NOMO-1 treated with dmso at 0.1 percent for 144 hours (cell line): ENCODE measurements around the gene VPS11.
A peak's percentile ranks its signal among the peaks of the same experiment; 100 is the strongest.

Experiments used
- DNase-seq: peaks from one replicate; lab custom pipeline; 2025; ENCODE audit not compliant: unreplicated experiment; lab: John Stamatoyannopoulos, UW

VPS11 gene

DNA sequence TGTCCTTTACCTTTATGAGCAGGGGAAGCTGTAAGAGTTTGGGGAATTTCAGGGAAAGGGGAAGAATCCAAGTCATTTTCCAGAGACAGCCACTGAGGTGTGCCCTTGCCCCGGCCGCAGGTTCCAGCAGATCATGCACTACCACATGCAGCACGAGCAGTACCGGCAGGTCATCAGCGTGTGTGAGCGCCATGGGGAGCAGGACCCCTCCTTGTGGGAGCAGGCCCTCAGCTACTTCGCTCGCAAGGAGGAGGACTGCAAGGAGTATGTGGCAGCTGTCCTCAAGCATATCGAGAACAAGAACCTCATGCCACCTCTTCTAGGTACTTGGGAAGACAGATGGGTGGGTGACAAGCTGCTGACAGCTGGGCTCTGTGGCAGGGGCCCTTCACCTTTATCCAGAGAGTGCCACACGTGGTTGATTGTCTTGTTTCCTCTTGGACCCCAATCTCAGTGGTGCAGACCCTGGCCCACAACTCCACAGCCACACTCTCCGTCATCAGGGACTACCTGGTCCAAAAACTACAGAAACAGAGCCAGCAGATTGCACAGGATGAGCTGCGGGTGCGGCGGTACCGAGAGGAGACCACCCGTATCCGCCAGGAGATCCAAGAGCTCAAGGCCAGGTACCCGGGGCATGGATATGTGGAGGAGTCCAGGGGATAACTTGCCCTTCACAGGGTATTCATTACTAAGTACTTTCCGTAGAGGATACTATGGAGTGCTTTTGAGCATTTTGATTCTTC, 11.2 kb downstream of the VPS11 start:
- no peak for DNase-seq

DNA sequence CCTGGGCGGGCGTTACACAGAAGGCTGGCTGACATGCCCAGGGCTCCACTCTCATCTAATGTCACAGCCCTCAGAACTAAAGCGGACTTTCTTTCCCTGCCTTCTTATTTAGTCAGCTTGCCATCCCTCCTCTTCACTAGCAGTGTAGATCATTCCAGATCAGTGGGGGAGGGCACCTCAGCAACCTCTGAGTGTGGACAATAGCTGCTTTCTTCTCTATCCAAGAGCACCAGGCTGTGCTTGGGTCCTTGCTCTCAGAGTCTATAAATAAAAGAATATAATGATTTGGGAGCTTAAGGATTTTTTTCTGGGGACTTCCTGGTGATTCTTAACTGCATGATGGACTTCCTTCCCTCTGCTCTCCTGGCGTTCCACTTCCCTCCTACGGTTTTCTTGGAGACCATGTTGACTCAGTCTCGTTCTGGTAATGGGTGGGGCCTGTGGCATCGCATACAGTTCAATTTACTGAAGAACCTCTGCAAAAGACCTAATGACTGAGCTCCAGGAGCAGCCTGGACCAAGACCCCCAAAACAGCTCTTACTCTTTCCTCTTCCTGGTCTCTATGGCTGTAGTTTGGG, 14.2 kb downstream of the VPS11 start:
- no peak for DNase-seq

DNA sequence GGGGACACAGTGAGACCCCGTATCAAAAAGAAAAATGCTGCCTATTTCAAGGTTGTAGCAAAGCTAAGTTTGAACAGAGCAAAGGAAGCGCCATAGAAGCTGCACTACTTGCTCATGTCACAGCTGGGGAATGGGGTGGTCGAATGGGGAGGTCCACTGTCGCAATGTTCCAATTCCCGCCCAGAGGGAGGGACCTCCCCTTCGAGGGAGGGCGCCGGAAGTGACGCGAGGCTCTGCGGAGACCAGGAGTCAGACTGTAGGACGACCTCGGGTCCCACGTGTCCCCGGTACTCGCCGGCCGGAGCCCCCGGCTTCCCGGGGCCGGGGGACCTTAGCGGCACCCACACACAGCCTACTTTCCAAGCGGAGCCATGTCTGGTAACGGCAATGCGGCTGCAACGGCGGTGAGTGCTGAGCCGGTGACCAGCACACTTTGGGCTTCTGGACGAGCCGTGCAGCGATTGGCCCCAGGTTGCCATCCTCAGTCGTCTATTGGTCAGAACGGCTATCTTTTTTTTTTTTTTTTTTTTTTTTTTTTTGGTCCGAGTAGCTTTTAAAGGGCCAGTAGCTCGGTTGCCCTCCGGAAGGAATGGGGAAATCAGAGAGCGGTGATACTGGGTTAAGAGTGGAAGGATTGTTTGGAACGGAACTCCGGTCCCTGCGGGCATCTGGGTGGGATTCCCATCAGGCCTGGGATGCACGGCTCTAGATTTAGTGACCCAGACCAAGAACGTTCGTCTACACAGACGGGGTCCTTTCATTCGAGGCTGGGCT, 17.2 kb downstream of the VPS11 start, which contains the start of gene HMBS:
TSS of gene HMBS (plus strand) at position 219 of the 774 bp plus-strand sequence. CDS start at position 372, 153 bp downstream.
- DNase-seq: peak; percentile 95

DNA sequence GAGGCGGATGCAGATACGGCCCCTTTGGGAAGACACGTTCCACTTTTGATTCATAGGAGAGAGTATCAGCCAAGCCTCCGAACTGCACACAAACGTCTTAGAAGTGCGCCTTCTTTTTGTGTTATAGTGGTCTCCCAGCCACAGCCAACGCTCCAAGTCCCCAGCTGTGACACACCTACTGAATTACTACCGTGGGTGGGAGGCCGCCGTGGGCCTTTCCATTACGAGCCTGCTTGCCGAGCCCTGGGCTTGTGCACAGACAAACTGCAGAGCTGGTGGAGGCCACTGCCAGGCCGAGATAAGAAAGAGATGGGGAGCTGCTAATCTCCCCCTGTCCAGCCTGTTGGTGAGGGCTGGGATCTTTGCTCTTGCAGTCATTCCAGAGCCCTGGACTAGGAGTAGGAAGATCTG, 17.8 kb downstream of the VPS11 start:
- DNase-seq: no peak

DNA sequence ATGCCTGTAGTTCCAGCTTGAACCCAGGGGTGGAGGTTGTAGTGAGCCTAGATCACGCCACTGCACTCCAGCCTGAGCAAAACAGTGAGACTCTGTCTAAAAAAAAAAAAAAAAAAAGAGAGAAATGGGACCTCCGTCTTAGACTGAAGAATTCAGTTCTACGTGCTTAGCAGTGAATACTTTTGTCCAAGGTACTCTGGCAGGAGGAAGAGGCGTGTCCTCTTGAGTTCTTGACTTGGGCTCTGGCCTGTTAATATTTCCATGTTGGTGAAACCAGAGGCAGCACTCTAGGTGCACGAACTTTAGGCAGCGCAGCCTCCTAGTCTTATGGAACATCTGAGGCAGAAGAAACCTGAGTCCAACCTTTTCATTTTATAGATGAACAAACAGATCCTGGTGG, 19.5 kb downstream of the VPS11 start:
- DNase-seq: no peak

DNA sequence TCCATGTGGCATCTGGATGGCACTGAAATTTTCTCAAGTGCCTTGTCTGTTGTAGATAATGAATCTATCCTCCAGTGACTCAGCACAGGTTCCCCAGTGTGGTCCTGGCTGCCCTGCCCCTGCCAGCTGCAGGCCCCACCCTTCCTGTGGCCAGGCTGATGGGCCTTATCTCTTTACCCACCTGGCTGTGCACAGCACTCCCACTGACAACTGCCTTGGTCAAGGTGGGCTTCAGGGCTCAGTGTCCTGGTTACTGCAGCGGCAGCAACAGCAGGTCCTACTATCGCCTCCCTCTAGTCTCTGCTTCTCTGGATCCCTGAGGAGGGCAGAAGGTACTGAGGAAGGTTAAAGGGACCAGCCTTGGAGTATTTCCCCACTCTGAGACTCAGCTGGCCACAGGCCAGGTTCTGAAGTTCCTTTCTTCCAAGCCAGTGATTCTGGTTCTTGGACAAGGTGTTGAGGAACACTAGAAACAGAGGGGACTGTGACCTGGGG, 20.2 kb downstream of the VPS11 start:
- DNase-seq: no peak

DNA sequence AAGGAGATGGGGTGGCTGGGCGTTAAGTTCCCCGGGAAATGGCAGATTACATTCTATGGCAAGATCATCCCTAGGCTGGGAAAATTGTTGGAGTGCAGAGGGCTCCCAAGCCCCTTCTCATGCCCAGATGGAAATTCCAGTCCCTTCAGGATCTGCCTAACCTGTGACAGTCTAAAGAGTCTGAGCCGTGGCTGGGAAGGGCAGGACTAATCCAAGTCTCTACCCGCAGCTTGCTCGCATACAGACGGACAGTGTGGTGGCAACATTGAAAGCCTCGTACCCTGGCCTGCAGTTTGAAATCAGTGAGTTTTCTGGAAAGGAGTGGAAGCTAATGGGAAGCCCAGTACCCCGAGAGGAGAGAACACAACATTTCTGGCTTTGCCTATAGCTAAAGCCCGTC, 20.8 kb downstream of the VPS11 start:
- no peak for DNase-seq

DNA sequence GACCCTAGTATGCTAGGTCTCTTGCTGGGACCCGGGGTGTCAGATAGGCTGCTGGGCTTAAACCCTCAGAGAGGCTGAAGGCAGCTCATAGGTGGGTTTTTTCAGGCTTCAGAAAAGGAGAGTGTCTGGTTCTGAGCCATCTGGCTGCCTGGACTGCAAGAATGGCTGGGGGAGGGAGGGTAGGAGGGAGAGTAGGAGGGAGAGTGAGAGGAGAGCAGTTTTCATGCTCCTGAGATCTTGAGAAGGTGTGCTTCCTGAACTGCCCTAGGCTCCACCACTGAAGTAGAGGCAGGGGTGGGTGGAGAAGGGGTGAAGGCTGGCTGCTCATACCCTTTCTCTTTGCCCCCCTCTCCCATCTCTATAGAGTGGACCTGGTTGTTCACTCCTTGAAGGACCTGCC, 21.7 kb downstream of the VPS11 start:
- DNase-seq: no peak

DNA sequence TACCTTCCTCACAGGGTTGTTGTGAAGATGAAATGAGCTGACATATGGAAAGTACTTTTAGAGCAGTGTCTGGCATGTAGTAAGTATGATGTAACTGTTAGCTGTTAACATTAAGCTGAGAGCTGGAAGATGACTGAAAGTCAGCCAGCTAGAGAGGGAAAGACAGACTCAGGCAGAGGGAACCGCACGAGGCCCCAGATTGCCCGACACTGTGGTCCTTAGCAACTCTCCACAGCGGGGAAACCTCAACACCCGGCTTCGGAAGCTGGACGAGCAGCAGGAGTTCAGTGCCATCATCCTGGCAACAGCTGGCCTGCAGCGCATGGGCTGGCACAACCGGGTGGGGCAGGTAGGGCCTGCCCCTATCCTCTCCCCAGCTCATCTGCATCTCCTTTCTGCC, 23.6 kb downstream of the VPS11 start:
- no peak for DNase-seq

DNA sequence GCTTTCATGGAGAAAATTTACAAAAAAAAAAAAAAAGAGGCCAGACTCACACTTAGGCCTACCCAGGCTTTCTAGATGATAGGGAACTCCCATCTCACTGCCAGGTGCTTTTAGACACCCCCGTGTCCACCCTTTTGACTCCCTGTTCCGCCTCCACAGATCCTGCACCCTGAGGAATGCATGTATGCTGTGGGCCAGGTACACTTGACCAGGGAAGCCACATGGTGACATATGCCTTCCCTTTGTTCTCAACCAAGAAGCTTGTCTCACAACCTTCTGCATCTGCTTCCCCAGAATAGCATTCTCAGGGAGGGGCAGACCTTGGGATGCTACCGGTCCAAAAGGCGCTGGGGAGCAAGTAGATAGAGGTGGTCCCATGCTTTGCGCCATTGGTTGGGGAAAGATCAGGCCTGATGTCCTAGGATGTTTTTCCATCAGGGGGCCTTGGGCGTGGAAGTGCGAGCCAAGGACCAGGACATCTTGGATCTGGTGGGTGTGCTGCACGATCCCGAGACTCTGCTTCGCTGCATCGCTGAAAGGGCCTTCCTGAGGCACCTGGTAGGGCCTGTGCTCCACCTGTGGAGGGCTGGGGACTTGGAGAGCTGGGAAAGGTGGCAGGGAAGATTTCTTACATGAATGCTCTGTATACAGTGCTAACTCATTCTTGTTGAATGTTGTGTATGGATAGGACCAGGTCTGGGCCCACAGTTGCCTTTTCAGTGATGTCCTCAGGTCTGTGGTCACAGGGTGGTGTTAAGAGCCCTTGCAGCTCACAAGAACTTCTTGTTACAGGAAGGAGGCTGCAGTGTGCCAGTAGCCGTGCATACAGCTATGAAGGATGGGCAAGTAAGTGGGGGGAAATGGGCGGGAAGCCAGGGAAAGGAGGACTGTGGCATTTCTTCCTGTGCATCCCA, 24.6 kb downstream of the VPS11 start:
- DNase-seq: no peak

DNA sequence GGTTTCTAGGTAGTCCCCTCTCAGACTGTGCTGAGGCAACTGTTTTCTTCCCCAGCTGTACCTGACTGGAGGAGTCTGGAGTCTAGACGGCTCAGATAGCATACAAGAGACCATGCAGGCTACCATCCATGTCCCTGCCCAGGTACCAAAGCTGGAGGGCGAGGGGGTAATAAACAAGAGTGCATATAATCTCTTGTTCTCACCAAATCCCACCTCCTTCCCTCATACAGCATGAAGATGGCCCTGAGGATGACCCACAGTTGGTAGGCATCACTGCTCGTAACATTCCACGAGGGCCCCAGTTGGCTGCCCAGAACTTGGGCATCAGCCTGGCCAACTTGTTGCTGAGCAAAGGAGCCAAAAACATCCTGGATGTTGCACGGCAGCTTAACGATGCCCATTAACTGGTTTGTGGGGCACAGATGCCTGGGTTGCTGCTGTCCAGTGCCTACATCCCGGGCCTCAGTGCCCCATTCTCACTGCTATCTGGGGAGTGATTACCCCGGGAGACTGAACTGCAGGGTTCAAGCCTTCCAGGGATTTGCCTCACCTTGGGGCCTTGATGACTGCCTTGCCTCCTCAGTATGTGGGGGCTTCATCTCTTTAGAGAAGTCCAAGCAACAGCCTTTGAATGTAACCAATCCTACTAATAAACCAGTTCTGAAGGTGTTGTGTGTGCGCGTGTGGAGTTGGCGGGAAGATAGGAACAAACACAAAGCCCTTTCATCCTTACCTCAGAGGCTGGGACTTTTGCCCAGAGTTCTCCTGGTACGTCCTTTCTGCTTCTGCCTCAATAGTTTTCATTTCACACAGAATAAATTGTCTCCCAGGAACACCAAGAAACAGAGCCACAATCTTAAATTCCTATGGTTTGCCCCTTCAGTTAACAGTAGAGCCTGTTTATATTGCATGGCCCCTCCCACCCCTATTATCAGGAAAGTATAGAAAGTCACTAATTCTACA, 25.5 kb downstream of the VPS11 start:
- DNase-seq: no peak

DNA sequence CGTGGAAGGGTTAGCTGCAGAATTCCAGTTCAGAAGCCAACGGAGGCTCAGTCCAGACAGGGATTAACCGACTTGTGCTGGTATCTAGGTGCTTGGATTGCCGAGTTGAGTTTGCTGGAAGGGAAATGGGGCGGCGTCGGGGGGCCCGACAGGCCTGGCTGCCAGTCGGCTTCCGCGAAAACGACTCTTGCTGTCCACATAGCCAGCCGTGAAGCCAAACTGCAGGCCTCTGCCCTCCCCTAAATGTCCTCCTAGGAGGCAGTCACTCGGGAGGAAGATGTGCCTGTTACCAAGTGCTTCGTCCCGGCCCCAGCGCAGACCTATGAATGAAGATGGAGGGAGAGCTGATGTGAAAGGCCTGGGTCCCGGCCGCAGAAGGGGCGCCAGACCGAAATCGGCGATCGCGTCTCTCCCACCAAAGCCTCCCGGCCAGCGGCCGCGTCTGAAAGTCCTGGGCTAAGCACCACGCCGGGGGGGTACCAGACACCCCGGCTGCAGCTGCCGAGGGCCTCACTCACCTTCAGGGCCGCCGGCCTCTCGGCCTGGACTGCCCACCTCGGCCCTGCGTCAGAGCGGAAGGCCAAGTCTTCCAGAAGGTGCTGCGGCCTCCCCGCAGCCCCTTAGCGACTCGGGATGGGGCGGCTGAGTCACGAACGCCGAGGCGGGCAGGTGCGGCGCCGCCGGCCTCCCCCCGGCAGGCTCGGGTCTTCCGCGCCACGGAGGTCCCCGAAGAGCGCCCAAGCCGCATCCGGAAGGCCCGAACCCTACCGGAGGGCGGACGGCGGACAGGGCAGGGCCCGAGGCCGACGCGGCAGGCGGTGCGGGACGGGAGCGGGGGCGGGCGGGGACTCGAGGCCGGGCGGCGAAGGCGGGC, 26.6 kb downstream of the VPS11 start:
- no peak for DNase-seq

DNA sequence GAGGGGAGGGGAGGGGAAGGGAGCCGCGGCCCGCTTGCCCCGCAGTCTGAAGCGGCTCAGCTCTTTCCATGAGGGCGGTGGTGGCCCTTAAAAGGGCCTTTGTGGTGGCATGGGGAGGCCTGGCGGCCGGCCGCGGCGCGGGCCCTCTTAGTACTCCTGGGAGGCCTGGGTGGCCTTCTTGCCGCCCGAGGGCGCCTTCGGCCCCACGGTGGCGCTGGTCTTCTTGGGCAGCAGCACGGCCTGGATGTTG, 27.1 kb downstream of the VPS11 start:
- peak; percentile 71 for DNase-seq

DNA sequence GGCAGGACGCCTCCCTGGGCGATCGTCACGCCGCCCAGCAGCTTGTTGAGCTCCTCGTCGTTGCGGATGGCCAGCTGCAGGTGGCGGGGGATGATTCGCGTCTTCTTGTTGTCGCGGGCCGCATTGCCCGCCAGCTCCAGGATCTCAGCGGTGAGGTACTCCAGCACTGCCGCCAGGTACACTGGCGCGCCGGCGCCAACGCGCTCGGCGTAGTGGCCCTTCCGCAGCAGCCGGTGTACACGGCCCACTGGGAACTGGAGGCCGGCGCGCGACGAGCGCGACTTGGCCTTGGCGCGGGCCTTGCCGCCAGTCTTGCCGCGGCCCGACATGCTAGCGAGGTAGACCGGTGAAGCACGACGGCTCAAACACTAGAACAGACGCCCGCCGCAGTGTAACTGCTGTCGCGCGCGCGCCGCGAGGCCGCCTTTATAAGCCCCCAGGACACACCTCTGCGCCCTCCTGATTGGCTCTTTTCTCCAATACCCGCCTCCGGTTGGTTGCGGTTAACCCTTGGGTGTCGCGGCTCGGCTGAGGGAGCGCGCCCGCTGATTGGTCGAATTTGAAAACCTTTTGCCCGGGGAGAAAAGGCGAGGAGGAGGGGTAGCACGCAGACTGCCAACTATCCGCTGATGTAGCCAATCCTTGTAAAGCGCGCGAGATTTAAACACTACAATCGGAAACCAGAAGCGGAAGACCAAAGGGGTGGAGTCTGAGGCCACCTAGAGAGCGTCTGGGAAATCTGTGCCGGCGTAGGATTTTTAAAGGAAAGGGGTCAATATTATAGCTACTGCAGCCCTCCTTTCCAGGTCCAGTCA, 27.7 kb downstream of the VPS11 start:
- DNase-seq: peak; percentile 97

DNA sequence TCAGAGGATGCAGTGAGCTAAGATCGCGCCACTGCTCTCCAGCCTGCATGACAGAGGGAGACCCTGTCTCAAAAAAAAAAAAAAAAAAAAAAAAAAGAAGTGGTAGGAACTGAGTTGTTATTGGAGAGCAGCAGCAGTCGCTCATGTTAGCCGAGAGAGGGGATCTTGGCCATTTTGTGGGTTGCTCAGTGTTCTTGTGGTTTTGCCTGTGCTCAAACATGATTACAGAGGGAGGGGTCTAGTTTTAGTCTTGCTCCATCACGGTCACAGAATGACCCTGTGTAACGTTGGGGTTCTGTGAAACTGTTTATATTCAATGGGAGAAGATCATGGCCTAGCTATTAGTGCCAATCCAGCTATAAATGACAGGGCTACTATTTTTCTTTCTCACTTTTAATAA, 32.1 kb downstream of the VPS11 start:
- no peak for DNase-seq

DNA sequence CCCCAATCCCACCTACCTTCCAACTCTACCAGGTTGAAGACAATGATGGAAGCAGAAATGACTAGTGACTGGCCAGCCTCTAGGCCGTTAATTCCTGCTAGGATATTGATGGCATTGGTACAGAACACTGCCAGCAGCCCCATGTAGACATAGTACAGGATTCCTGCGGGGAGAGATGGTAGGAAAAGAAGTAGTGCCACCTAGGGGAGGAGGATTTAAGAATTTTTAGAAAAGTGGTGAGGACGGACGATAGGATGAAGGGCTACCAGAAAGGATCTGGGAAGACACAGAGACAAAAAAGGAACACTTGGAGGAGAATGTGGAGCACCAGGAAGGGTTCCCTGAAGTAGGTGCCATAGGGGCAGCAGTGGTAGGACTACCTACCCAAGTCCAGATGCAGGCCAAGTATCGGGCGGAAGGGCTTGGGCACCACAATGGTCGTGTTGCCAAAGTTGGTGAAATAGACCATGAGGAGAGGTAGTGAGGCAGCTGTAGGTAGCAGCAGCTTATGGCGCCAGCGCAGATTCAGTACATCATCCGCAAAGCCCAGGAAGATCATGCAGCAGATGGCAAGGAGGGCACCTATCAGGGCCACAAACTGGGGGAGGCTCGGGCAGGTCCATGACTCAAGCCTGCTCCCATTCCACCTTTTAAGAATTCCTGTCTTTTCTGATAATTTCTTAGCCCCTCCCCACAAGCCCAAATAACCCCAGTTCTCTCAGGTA, 32.8 kb downstream of the VPS11 start:
- DNase-seq: no peak

DNA sequence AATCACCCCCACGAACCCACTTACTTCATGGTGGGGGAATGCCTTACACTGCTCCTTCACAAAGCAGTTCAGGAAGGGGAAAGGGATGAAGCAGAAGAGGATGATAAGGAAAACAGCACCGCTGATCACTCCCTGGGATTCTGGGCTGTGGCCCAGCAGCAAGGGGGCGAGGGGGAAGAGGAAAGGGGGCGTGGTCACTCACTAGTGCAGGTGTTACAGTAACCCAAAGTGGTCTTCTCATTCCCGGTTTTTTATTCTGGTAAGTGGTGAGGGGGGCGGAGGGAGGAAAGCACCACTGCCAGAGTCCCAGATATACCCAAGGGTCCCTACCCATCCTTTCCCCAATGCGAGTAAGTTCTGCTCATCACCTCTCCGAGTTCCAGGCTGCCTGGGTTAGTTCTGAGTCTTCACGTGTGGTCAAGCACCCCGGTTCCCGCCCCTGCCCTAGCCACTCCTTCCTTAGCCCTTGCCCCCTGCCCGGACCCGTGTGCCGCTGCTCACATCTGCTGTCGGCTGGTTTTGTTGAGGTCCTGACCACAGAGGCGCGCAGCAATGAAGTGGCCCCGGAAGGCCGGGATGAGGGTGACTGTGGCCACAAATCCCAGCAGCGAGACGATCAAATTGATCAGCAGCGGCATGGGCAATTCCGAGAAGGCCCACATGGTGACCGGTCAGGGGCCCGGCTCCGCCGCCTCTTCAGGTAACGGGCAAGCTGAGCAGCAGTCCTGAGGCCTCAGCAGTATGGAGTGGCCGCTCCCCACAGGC, 33.6 kb downstream of the VPS11 start:
- DNase-seq: no peak
